HG03139 (cell line): ENCODE data around the gene SYTL3.
"Not testable (repeated sequence)": the region's sequence is repeated elsewhere in the genome, so short reads cannot be mapped to it uniquely, and the experiment has no call there.

Experiments
- ATAC-seq: cut with Tn5 transposase; IDR thresholded peaks from one replicate; pipeline ENCODE4 v1.9.1; 2021; ENCODE audit not compliant: unreplicated experiment

SYTL3 gene

DNA sequence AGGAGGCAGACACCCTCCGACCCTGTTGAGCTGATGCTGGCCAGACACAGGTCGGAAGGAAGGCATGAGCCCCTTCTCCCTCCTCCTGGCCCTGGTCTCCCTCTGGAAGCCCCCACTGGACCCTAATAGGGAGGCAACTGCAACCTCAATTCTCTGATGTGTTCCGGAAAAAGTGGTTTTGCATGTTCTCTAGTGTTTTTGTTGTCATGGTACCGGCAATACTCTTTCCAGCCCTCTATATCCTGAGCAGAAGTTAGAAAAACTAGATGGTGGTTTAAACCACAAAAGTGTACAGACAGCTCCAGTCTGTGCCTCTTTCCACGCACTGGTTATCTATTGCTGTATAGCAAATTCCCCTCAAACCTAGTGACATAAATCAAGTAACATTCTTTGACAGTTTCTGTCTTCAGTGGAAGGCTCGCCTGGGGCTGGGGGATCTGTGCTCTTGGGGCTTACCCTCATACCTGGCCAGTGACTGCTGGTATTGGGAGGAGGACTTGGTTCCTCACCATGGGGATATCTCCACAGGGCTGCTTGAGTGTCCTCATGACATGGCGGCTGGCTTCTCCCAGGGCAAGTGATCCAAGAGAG lies 37.0 kb downstream of the SYTL3 start:
- no peak for ATAC-seq

DNA sequence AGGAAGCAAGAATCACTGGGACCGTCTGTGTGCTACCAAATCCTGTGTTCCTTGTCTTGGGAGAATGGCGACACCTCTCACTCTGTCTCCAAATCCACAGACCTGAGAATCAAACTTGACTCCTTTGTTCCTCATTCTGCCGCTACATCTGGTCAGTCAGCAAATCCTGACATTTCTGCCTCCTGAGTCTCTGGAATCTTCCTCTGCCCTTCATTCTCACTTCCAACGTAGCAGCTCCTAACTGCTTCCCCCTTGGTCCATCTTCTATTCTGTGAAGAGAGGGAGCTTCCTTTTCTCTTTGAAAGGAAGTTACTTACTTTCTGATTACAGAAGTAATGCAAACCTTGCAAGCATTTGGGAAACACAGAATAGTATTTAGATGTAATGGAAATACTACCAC lies 37.7 kb downstream of the SYTL3 start:
- no peak for ATAC-seq

DNA sequence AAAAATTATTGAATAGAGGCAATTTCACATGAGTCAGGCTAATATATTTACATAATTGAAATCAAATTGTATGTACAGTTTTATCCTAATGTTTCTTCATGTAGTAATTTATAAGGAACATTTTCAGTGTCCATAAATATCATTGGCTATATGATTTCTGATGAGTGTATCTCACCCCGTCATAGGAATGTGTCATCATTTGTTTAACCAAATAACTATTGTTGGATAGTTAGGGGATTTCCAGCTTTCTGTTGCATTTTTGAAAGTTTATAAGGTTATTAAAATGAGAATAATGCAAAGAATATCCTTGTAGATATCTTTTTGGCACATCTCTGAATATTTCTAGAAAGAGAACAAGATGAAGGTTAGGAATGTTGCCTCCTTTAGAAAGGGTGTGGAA lies 39.0 kb downstream of the SYTL3 start:
- ATAC-seq: no peak

DNA sequence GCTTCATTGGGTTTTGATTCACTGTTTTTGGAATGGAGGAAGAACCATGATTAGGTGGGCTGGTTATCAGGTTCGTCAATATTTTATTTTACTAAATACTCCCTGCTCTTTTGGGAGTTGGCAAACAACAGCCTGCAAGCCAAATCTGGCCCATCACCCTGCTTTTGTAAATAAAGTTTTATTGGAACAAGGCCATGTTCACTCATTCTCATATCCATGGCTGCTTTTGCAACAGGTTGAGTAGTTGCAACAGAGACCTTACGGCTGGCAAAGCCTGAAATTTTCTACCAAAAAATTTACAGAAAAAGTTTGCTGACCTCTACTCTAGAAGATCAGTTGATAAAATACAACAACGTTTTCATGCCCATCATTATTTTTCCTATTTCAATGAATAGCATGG lies 45.1 kb downstream of the SYTL3 start:
- no peak for ATAC-seq

DNA sequence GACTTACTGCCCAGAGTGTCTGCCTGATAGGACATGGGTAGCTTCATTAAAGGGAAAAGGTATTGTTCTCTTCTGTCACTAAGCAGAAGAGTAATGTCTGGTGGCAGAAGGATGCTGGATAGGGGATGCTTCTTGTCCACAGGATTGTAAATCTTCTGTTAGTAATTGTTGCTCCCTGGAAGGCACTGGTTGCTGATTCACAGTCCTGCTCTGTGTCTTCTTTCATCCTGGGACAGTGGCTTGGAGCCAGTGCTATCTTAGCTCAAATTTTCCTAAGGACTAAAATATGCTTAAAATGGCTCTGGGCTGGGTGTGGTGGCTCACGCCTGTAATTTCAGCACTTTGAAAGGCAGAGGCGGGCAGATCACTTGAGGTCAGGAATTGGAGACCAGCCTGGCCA lies 48.0 kb downstream of the SYTL3 start:
- no peak for ATAC-seq

DNA sequence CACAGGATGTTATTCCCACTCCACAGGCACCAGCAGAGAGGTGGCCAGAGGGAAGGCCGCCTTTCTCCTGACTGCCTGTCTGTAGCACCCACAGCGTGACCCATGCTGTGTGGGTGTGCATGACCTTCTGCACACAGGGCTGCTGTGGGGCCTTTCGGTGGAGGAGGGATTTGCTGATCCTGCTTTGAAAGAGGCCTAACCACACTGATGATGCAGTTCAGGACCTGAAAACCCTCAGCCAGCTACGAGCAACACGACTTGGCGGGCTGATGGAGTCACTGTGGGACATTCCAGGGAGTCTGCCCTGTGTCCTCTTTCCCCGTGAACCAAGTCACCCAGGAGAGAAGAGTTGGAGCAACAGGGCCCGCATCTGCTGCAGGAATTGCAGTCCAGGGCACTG lies 49.1 kb downstream of the SYTL3 start:
- no peak for ATAC-seq

DNA sequence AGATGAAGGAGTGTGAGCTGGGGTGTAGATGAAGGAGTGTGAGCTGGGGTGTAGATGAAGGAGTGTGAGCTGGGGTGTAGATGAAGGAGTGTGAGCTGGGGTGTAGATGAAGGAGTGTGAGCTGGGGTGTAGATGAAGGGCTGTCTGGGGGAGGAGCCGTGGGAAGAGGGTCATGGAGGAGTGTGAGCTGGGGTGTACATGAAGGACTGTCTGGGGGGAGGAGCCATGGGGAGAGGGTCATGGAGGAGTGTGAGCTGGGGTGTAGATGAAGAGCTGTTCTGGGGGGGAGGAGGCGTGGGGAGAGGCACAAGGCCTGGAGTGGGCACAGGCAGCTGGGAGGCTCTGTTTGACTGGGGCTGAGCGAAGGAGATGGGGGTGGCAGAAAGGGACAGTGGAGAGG lies 51.4 kb downstream of the SYTL3 start:
- not testable (repeated sequence) for ATAC-seq

DNA sequence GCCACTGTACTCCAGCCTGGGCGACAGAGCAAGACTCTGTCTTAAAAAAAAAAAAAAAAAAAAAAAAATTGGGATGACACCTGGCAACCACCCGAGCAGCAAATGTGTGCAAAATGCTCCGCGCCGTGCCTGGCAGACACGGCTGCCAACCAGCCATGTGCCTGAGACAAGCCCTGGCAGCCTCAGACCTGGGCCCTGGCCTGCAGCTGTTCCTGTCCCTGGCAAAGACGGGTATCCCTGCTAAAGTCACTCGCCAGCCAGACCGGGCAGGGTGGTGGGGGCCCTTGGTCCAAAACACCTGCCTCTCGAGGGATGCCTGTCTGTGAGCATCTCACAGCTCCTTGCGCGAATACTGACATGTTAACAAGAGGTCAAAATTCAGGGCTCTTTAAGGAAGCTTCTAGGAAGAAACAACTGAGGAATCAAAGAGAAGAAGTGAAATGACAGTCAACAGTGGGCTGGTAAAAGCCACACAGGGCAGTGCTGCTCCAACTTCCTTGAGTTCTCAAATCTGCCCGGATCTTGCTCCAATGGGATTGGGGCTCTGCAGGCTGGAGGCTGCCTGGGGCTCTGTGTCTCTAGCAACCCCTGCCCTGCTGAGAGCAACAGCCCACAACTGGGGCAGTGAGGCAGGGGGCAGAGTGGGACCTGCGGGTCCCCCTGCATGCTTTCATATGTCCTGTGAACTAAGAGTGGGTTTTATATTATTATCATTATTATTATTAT lies 53.4 kb downstream of the SYTL3 start:
- no peak for ATAC-seq

DNA sequence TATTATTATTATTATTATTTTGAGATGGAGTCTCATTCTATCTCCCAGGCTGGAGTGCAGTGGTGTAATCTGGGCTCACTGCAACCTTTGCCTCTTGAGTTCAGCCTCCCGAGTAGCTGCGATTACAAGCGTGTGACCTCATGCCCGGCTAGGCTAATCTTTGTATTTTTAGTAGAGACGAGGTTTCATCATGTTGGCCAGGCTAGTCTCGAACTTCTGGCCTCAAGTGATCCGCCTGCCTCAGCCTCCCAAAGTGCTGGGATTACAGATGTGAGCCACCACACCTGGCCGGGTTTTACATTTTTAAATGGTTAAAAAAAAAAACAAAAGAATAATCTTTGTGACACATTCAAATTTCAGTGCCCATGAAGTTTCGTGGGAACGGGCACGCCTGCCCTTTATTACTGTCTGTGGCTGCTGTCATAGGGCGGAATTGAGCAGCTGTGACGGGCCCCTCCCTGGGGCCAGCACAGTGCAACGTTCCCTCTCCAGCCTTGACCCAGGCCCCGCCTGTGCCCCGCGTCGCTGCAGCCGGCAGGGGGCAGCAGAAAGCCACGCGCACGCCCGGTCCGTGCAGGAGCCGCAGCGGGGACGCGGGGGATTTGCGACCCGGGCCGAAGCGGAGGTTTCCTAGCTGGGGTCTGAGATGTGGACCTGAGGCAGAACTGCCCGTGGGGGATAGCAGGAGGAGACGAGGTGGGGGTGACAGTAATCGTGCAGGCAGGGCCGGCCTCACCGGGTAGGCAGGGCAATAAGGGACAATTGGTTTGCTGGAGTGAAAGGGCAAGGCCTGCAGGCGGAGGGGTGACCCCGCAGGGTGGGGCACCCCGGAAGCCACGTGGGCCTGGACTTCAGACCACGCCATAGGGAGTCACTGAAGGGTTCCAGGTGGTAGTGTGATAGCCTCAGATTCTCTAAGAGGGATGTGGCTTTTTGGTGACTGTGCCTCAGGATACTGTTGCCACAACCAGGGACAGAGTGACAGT lies 54.3 kb downstream of the SYTL3 start:
- peak; percentile 94 for ATAC-seq

DNA sequence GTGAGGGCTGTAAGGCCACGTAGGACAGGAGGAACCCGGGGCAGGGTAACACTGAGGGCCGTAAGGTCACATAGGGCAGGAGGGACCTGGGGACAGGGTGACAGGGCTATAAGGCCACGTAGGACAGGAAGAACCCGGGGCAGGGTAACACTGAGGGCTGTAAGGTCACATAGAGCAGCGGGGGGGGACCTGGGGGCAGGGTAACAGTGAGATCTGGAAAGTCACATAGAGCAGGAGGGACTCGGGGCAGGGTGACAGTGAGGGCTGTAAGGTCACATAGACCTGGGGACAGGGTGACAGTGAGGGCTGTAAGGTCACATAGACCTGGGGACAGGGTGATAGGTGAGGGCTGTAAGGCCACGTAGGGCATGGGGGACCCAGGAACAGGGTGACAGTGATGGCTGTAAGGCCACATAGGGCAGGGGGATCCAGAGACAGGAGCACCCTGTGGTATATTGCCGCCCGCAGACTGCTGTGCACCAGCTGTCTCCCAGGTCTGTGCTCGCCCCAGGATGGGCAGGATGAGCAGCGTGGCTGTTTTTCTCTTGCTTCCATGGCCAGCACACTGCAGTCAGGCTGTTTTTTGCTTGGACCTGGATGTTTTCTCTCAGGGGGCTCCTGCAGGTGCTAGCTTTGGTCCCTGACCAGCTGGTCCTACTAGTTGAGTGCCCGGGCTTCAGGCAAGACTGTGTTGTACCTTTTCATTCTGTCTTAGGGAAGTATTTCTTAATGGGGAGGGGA lies 55.7 kb downstream of the SYTL3 start:
- no peak for ATAC-seq

DNA sequence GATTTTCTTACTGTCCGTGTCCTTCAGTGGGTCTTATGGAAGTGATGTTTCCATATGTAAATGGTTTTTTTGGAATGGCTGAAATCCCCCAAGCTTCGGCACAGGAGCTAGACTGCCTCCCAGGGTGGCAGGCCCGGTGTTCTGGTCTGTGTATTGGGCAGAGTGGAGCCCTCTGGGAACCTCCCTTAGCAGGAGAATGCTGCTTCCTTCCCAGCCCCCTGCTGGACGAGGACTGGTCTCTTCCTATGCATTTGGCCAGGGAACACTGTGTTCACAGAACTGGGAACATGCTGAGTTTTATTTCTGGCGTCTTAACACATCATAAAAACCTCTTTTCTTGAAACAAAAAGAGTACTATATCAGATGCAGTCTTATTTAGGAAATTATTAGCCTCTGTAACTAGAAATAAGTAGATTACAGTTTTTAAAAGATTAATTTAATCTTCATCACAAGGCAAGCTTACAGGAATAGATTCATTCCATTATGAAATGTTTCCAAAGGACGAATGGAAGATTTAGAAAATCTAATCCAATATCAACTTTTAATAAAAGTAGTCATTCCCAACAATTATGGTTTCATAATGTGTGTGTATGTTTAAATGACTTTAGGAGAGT lies 56.6 kb downstream of the SYTL3 start:
- ATAC-seq: no peak

DNA sequence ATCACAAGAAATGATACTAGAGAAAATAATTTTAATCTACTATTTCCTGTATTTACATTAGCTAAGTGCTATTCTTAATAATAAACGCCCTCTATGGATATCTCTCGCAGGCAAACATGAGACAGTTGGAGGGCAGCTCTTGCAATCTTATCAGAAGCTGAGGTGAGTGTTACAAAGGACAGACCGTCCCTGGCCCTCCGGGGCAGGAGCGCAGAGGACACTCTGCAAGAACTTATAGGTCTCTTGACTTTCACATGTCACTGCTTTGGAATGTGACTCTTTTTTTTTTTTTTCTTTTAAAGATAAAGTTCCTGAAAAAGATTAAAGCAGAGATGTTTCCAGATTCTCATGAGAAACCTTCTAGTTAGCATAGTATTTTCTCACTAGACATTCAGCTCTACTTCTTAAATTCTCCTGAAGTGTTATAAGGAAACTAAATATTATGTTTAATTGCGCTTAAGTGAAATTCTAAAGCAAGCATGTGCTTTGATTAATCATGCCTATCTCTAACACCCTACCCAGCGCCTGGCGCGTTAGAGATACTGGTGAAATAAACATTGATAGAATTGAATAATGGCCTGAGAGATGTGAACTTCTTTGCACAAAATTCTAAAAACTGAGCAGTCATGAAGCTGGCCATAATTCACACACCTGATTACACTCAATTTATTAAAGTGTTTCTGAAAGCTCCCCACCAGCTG lies 57.4 kb downstream of the SYTL3 start:
- no peak for ATAC-seq

DNA sequence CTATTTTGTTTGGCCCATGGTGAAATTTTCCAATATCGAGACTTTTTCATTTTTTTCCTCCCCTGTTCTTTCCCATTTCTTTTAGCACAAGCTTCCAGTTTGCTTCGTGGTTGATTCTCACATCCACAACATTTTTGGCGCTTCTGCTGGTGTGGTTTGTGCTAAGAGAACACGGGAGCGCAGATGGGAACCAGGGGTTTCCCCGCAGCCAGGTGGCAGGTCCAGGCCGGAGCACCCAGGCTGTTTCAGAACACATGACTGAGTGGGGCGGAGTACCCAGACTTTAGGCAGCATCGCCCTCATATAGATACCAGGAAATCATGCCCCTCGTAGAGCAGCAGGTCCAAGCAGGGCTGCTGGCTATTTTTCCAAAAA lies 58.0 kb downstream of the SYTL3 start:
- ATAC-seq: no peak

DNA sequence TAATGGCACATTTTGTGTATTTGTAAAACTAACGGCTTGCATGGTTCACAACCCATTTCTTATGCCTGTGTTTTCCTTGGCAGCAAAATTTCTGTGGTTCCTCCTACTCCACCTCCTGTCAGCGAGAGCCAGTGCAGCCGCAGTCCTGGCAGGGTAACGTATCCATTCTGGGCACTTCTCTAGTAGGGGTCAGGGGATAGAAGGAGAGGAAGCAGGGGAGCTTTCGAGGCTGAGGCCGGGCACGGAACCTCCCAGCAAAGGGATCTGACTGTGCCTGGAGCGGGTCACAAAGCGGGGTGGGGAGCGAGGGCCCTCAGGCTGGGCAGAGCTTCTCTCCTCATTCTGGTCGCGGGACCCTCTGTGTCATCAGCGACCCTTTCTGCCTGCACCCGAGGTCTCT lies 58.4 kb downstream of the SYTL3 start:
- no peak for ATAC-seq

DNA sequence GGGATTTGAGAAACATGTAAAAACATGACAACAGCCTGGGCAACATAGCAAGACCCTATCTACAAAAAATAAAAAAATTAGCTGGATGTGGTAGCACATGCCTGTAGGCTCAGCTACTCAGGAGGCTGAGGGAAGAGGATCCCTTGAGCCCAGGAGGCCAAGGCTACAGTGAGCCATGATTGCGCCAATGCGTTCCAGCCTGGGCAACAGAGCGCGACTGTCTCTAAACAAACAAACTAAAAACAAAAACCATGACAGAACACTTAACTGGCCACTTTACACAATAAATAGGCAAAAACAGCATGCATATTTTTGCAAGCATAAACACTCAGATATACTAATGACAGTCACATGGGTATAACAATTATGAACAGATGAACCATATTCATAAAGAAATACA lies 60.0 kb downstream of the SYTL3 start:
- ATAC-seq: no peak

DNA sequence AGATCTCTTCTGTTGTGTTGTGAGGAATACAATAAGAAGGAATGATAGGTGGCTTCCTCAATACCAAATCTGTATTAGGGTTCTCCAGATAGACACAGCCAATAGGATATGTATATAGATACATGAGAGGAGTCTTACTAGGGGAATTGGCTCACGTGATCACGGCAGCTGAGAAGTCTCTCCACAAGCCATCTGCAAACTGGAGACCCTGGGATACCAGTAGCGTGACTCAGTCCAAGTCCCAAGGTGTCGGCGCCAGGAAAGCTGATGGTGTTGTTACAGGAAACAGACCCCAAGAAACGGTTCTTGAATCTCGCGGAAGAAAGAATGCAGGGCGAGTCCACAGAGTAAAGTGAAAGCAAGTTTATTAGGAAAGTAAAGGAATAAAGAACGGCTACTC lies 61.4 kb downstream of the SYTL3 start:
- ATAC-seq: no peak

DNA sequence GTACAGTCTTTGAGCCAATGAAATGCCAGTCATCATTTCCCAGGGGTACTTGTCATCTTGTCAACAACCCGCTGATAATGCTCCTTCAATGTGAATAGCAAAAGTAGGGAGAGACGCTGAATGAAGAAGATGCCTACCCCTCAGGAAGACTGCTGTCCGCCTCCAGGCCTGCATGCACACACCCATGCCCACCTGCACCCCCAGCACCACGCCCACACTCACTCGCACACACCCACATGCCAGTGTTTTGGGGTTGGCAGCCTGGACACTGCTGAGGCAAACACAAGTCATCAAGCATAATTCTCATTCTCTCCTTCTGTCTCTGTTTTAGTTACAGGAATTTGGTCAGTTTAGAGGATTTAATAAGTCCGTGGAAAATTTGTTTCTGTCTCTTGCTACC lies 63.6 kb downstream of the SYTL3 start:
- no peak for ATAC-seq

DNA sequence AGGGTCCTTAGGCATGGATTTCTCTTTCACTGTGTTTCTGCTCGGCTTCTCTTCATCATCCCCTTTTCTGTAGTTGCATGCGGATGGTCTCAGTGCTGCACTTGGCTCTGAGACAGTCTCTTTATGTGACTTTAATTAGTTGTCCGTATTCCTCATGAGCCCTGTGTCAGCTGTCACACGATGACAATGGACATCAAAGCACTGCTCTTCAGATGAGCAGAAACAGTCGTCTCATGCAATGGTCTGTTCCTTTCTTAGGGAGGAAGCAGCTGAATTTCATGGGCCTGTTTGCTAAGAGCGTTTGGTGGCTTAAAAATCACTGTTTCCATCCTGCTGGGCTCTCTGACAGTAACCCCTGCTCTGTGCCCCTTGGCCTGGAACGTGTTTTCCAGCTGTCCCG lies 64.9 kb downstream of the SYTL3 start:
- no peak for ATAC-seq

DNA sequence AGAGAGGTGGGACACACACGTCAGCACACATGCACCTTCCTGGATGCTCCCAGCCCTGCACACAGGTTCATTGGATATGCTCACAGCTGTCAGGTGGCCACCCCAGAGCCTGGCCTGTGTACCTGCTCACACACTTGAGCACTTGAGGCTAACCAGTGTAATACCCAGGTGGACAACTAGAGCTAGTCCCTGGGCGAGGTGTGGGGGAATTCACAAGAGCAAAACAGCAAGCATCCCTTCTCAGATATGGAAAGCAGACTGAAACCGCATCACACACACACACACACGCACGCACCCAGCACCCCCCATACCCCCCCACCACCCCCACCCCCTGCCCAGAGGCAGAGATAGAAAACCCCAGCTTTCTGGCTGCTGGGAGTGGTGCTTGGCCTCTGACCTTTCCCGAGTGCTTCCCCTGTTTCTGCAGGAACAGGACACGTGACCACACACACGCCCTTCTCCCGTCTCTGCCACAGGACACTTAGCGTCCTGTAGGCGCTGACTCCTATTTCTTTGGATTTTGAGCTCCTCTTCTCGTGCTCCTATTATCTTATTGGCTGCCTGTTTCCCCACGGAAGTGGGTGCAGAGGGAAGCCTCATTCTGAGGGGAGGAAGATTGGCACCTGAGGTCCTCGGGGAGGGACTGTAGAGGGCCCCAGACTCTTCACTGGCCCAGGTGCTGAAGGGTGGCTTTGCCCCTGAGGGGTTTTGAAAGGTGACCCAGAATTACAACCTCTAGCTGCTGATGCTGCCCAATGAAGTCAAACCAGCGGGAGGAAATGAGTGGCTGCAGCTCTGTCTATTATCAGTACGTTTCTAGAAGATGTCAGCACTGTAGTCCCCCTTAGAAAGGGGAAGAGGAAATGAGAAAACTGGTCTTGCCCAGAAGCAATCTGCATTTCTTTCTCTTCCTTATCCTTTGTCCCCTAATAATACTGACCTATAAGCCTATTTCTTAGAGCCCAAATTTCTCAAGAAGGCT lies 65.8 kb downstream of the SYTL3 start:
- ATAC-seq: peak; percentile 52
